ENCODE data around the gene DNTT. TPM values are rescaled to one million over a fixed set of nuclear protein-coding genes. Genes with fewer than 3 reads are reported as not detected.

DNTT gene
- total RNA-seq, 1 experiment from 2014 or later = not detected

- no peak for DNase-seq (ENCODE audit: low spot score)
Observed at GRCh38 chr10:96377816-96378294, 73.6 kb downstream of the DNTT start.

- no peak for DNase-seq (ENCODE audit: low spot score)
Observed at GRCh38 chr10:96378741-96379140, 74.5 kb downstream of the DNTT start.

- DNase-seq (ENCODE audit: low spot score) = no peak
Observed at GRCh38 chr10:96379758-96380157, 75.5 kb downstream of the DNTT start.

GRCh38 chr10:96380821-96381220 is 76.6 kb downstream of the DNTT start:
- peak; percentile 23 for DNase-seq (ENCODE audit: low spot score)

GRCh38 chr10:96384506-96384905 is 80.3 kb downstream of the DNTT start:
- DNase-seq (ENCODE audit: low spot score) = no peak

- DNase-seq (ENCODE audit: low spot score) = no peak
Observed at GRCh38 chr10:96387161-96387560, 82.9 kb downstream of the DNTT start.

GRCh38 chr10:96387601-96388000 is 83.4 kb downstream of the DNTT start:
- DNase-seq (ENCODE audit: low spot score) = no peak

Other genes with a start within 250 kb of the DNTT start
- gene ZNF518A, start 174.1 kb upstream of the DNTT start, total RNA-seq (2014; rRNA removed; shearing (Covaris generic)) = 18.0 and 20.0 TPM in 2 replicates
- 0.08 and 0.16 TPM in 2 replicates for gene BLNK, start 32.9 kb upstream of the DNTT start, total RNA-seq (2014; rRNA removed; shearing (Covaris generic))
- gene OPALIN, start 54.6 kb downstream of the DNTT start, total RNA-seq (2014; rRNA removed; shearing (Covaris generic)) = not detected in 2 replicates
- not detected in 2 replicates for gene TLL2, start 209.5 kb downstream of the DNTT start, total RNA-seq (2014; rRNA removed; shearing (Covaris generic))